Measurements from ENCODE around the gene SIVA1.

Gene SIVA1

GRCh38 chr14:104731320-104732294, 21.3 kb upstream of the SIVA1 start (continued):
- TF ChIP-seq ZNF777 (tag by site-specific recombination; IDR thresholded peaks at IDR 0.05; ENCODE audit: borderline replicate concordance) = no peak
- TF ChIP-seq ZNF311 (tag by site-specific recombination; IDR thresholded peaks at IDR 0.05; ENCODE audit: borderline replicate concordance) = no peak
- no peak for TF ChIP-seq ZSCAN18 (tag by site-specific recombination; IDR thresholded peaks at IDR 0.05)
- no peak for TF ChIP-seq FEZF1 (tag by site-specific recombination; IDR thresholded peaks at IDR 0.05)
- TF ChIP-seq ZNF10 (tag by site-specific recombination; IDR thresholded peaks at IDR 0.05) = no peak
- TF ChIP-seq ZEB2 (tag by site-specific recombination; IDR thresholded peaks at IDR 0.05) = no peak
- TF ChIP-seq ZNF776 (tag by site-specific recombination; IDR thresholded peaks at IDR 0.05; ENCODE audit: borderline replicate concordance) = no peak
- no peak for TF ChIP-seq ZNF133 (tag by site-specific recombination; IDR thresholded peaks at IDR 0.05)
- TF ChIP-seq ZNF391 (tag by site-specific recombination; IDR thresholded peaks at IDR 0.05; ENCODE audit: borderline replicate concordance, low read depth) = no peak
- TF ChIP-seq, protein P1, sequence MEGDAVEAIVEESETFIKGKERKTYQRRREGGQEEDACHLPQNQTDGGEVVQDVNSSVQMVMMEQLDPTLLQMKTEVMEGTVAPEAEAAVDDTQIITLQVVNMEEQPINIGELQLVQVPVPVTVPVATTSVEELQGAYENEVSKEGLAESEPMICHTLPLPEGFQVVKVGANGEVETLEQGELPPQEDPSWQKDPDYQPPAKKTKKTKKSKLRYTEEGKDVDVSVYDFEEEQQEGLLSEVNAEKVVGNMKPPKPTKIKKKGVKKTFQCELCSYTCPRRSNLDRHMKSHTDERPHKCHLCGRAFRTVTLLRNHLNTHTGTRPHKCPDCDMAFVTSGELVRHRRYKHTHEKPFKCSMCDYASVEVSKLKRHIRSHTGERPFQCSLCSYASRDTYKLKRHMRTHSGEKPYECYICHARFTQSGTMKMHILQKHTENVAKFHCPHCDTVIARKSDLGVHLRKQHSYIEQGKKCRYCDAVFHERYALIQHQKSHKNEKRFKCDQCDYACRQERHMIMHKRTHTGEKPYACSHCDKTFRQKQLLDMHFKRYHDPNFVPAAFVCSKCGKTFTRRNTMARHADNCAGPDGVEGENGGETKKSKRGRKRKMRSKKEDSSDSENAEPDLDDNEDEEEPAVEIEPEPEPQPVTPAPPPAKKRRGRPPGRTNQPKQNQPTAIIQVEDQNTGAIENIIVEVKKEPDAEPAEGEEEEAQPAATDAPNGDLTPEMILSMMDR (tag by site-specific recombination; IDR thresholded peaks at IDR 0.05) = peak; percentile 88
- no peak for TF ChIP-seq ZNF544 (tag by site-specific recombination; IDR thresholded peaks at IDR 0.05)
- TF ChIP-seq PRDM1 (tag by site-specific recombination; IDR thresholded peaks at IDR 0.05) = no peak
- no peak for TF ChIP-seq BCL6B (tag by site-specific recombination; IDR thresholded peaks at IDR 0.05)
- no peak for TF ChIP-seq SALL2 (tag by site-specific recombination; IDR thresholded peaks at IDR 0.05; ENCODE audit: borderline replicate concordance)
- no peak for TF ChIP-seq ZNF843 (tag by site-specific recombination; IDR thresholded peaks at IDR 0.05)
- TF ChIP-seq, protein P2, sequence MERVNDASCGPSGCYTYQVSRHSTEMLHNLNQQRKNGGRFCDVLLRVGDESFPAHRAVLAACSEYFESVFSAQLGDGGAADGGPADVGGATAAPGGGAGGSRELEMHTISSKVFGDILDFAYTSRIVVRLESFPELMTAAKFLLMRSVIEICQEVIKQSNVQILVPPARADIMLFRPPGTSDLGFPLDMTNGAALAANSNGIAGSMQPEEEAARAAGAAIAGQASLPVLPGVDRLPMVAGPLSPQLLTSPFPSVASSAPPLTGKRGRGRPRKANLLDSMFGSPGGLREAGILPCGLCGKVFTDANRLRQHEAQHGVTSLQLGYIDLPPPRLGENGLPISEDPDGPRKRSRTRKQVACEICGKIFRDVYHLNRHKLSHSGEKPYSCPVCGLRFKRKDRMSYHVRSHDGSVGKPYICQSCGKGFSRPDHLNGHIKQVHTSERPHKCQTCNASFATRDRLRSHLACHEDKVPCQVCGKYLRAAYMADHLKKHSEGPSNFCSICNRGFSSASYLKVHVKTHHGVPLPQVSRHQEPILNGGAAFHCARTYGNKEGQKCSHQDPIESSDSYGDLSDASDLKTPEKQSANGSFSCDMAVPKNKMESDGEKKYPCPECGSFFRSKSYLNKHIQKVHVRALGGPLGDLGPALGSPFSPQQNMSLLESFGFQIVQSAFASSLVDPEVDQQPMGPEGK (tag by site-specific recombination; IDR thresholded peaks at IDR 0.05) = 0 out of 2 replicates have a peak, but pooled peaks have one; percentile 25
- TF ChIP-seq, protein P3, sequence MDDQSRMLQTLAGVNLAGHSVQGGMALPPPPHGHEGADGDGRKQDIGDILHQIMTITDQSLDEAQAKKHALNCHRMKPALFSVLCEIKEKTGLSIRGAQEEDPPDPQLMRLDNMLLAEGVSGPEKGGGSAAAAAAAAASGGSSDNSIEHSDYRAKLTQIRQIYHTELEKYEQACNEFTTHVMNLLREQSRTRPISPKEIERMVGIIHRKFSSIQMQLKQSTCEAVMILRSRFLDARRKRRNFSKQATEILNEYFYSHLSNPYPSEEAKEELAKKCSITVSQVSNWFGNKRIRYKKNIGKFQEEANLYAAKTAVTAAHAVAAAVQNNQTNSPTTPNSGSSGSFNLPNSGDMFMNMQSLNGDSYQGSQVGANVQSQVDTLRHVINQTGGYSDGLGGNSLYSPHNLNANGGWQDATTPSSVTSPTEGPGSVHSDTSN (CRISPR knock-in tag; IDR thresholded peaks at IDR 0.05) = no peak
- TF ChIP-seq ZFP69B (tag by site-specific recombination; IDR thresholded peaks at IDR 0.05) = no peak
- peak; percentile 45; the same call in 1 of the 2 replicates for TF ChIP-seq ZIC2 (tag by site-specific recombination; IDR thresholded peaks at IDR 0.05)
- no peak for TF ChIP-seq ZBTB17 (tag by site-specific recombination; IDR thresholded peaks at IDR 0.05)
- no peak for TF ChIP-seq ZNF677 (tag by site-specific recombination; IDR thresholded peaks at IDR 0.05)
- TF ChIP-seq ZNF707 (tag by site-specific recombination; IDR thresholded peaks at IDR 0.05) = no peak
- TF ChIP-seq ZNF16 (tag by site-specific recombination; IDR thresholded peaks at IDR 0.05; ENCODE audit: low read depth) = no peak
- TF ChIP-seq, protein P4, sequence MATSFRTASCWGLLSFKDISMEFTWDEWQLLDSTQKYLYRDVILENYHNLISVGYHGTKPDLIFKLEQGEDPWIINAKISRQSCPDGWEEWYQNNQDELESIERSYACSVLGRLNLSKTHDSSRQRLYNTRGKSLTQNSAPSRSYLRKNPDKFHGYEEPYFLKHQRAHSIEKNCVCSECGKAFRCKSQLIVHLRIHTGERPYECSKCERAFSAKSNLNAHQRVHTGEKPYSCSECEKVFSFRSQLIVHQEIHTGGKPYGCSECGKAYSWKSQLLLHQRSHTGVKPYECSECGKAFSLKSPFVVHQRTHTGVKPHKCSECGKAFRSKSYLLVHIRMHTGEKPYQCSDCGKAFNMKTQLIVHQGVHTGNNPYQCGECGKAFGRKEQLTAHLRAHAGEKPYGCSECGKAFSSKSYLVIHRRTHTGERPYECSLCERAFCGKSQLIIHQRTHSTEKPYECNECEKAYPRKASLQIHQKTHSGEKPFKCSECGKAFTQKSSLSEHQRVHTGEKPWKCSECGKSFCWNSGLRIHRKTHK (tag by site-specific recombination; IDR thresholded peaks at IDR 0.05) = no peak
- TF ChIP-seq GLIS2 (tag by site-specific recombination; IDR thresholded peaks at IDR 0.05) = peak; percentile 15; the same call in 1 of the 2 replicates
- TF ChIP-seq YY1 (tag by site-specific recombination; IDR thresholded peaks at IDR 0.05) = no peak
- TF ChIP-seq ZNF792 (tag by site-specific recombination; IDR thresholded peaks at IDR 0.05) = no peak
- TF ChIP-seq ZNF426 (tag by site-specific recombination; IDR thresholded peaks at IDR 0.05) = no peak
- no peak for TF ChIP-seq ZNF626 (tag by site-specific recombination; IDR thresholded peaks at IDR 0.05)
